Duodenal mucosa (tissue), 2 donors: Measurements from ENCODE around the gene MAGEA10.
"Not testable (repeated sequence)": the region's sequence is repeated elsewhere in the genome, so short reads cannot be mapped to it uniquely, and the experiment has no call there.

Source experiments
- H3K27ac ChIP-seq: one replicate; pipeline ENCODE4 v1.7.0; 2013; ENCODE audit warnings: low read depth, low read length
- H3K27me3 ChIP-seq, 2 donors: one replicate each; pipeline ENCODE4 v1.7.0; 2013; ENCODE audit warnings: low read length in 2 of 2, control low read depth in 1 of 2; ENCODE audit not compliant: insufficient read depth in 2 of 2, control insufficient read depth in 1 of 2
- H3K36me3 ChIP-seq, 2 donors: one replicate each; pipeline ENCODE4 v1.7.0; 2013; ENCODE audit warnings: low read length in 2 of 2, control low read depth in 1 of 2; ENCODE audit not compliant: insufficient read depth in 2 of 2, control insufficient read depth in 1 of 2
- H3K4me1 ChIP-seq, 2 donors: one replicate each; pipeline ENCODE4 v1.7.0; 2013; ENCODE audit warnings: low read length in 2 of 2, control low read depth in 1 of 2; ENCODE audit not compliant: insufficient read depth in 2 of 2, control insufficient read depth in 1 of 2
- H3K4me3 ChIP-seq, 2 donors: one replicate each; pipeline ENCODE4 v1.7.0; 2013; ENCODE audit warnings: low read length in 2 of 2, low read depth in 1 of 2
- H3K9ac ChIP-seq, 2 donors: one replicate each; pipeline ENCODE4 v1.7.0; 2013; ENCODE audit warnings: low read length in 2 of 2, low read depth in 1 of 2
- H3K9me3 ChIP-seq, 2 donors: one replicate each; pipeline ENCODE4 v1.7.0; 2013; ENCODE audit warnings: low read length in 2 of 2, control low read depth in 1 of 2; ENCODE audit not compliant: control insufficient read depth in 1 of 2

The MAGEA10 gene

DNA sequence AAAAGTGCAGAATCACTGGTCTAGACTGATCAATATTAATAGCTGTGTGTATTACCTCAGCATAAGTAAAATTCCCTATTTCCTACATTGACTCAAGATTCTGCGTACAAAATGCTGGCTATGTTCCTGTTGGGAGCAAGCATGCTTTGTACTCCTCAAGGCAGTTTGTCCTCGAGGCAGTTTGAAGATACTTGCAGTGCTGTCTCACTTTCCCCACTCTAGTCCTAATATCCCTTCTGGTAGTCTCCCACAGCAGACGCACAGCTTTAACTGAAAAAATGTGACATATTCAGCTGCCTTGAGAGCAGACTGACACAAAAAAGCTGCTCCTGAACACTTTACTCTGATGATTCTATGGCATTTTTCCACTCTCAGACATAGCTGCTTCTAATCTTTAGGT, 12.9 kb upstream of the MAGEA10 start:
- H3K9ac ChIP-seq, result no peak overlapping the region
- no peaks in the 10 kb centered on the region for H3K4me1 ChIP-seq
- no peak overlapping the region for H3K4me3 ChIP-seq
- H3K27me3 ChIP-seq, result no peaks in the 10 kb centered on the region
- no peaks in the 10 kb centered on the region for H3K9me3 ChIP-seq
- no peaks in the 10 kb centered on the region for H3K36me3 ChIP-seq
- no peak overlapping the region for H3K27ac ChIP-seq

DNA sequence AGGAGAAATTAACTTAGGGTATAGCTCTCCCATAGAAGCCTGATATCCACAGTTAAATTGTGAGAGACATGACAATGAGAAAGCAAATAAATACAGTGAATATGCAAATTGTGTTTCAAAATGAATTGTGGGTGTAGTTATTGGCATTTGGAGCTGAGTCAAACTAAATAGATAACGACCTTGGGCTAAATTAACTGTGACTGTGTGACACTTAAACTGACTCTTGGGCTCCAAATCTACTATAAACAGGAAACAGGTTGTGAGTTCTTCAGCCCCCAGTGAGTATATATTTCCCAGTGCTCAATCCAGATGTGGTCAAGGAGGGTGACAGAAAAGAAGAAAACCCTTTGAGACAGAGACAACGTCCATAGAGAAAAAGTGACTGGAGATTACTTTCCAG, 11.3 kb upstream of the MAGEA10 start:
- Histone ChIP-seq H3K9me3 (no peaks in the 10 kb centered on the region), H3K4me1 (no peaks in the 10 kb centered on the region), H3K27me3 (no peaks in the 10 kb centered on the region), H3K4me3 (no peak overlapping the region), H3K9ac (no peak overlapping the region), H3K27ac (no peak overlapping the region), H3K36me3 (no peaks in the 10 kb centered on the region)

DNA sequence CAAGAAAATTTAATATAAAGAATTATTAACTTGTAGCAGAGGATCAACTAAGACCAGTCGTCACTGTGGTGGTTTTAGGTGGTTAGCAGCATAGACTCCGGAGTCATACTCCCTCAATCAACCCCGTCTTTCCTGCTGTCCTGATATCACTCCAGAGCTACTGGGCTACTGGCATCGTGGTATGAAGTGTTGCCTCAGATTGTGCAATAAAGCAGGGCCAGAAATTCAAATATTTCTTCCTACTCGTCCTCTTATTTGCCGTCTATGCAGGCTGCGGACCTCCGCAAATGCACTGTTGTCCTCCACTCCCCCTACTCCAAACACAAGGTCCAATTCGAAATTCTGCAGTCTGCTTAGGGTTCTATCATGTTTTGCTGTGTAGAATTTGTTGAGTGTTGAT, 1.2 kb upstream of the MAGEA10 start:
- no peak overlapping the region for H3K9ac ChIP-seq
- H3K27ac ChIP-seq, result no peak overlapping the region
- H3K9me3 ChIP-seq, result no peaks in the 10 kb centered on the region
- no peak overlapping the region for H3K4me3 ChIP-seq
- no peaks in the 10 kb centered on the region for H3K27me3 ChIP-seq
- H3K36me3 ChIP-seq, result no peaks in the 10 kb centered on the region
- no peaks in the 10 kb centered on the region for H3K4me1 ChIP-seq

DNA sequence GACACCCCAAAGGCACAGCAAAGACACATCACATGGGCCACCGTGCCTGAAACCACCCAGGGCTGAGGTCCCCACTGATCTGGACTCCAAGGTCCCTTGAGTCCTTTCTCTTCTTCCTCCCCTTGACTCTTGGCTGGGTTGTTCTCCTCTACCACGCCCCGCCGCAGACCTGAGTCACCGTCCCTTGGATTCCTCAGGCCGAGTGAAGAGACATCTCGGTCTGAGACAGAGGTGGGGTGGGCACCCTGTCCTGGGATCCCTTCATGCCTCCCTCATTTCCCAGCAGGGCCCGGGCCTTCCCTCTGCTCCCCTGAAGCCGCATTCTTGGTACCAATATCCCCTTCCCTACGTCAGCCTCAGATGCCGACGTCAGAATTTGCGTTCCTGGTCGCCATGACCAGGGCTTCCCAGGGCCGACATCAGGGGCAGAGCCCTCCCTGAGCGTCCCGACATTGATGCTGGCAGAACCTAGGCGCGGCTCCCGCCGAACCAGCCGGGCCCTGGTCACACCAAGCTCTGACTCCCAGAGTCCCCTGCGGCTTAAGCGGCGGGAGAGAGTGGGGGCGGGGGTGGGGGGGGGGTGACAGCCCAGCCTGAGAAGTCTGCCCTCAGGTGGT, 498 bp downstream of the MAGEA10 start:
- Histone ChIP-seq H3K27me3 (no peaks in the 10 kb centered on the region), H3K9me3 (no peaks in the 10 kb centered on the region), H3K27ac (no peak overlapping the region), H3K9ac (no peak overlapping the region), H3K36me3 (no peaks in the 10 kb centered on the region), H3K4me3 (no peak overlapping the region), H3K4me1 (no peaks in the 10 kb centered on the region)

DNA sequence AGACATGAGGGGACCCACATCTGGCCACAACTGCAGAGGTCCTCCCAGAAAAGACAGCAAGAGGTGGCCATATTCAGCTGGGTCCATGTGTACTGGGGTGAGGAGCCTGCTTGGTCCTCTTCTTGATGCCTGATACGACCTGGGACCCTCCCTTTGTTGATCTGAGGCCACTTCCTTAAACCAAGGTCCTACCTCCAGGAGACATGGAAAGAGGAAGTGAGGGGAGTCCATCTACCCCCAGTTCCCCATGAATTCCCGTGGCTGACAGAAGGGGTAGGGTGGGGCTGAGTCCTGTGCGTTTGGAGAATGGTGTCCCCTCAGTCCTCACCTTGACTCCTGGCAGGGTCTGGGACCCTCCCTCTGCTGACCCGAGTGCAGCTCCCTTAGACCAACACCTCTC, 2.1 kb downstream of the MAGEA10 start:
- no peaks in the 10 kb centered on the region for H3K4me1 ChIP-seq
- H3K36me3 ChIP-seq, result no peaks in the 10 kb centered on the region
- no peak overlapping the region for H3K9ac ChIP-seq
- no peaks in the 10 kb centered on the region for H3K27me3 ChIP-seq
- no peaks in the 10 kb centered on the region for H3K9me3 ChIP-seq
- H3K27ac ChIP-seq, result no peak overlapping the region
- H3K4me3 ChIP-seq, result no peak overlapping the region

DNA sequence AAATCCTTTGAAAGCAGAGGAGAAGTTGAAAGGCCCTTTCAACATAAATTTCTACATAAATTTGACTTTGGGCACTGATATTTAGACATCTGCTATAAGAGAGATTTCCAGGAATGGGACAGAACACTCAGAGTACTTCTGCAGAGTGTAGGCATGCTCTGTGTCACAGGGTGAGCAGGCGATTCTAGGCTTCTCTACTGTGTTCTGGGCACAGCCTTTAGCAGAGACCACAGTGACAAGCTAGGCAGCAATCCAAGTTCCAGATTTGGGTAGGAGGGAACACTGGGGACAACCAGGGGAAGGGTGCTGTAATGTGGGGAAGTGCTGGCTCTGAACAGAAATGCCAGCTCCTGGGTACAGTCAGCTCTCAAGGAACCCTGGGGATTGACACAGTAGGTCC, 6.9 kb downstream of the MAGEA10 start:
- Histone ChIP-seq H3K4me3 (no peak overlapping the region), H3K27ac (no peak overlapping the region), H3K9me3 (no peaks in the 10 kb centered on the region), H3K36me3 (no peaks in the 10 kb centered on the region), H3K4me1 (no peaks in the 10 kb centered on the region), H3K27me3 (no peaks in the 10 kb centered on the region), H3K9ac (no peak overlapping the region)

DNA sequence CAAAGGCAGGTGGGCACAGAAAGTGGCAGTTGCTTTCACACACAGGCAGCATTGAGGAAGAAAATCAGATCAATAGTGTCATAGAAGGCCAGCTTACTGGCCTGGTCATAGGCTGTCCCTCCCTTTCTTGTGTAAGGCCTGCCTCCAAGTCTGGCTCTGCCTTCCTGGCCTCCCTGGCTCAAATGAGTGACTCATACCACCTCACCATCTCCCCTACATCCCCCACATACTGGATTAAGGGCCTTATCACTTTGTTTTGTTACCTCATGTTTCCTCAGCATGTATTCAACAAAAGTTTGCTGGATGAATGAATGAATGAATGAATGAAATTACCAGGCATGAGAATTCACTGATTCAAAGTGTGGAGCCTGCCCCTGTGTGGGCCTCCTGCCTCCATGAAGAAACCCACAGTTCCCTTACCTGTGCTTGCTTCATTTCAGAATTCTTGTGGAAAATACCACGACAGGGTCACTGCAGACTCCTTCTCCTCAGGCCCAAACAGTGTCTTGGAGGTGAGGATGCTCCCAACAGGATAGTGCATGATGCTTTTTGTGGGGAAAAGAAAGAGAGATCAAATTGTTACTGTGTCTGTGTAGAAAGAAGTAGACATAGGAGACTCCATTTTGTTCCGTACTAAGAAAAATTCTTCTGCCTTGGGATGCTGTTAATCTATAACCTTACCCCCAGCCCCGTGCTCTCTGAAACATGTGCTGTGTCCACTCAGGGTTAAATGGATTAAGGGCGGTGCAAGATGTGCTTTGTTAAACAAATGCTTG, 9.1 kb downstream of the MAGEA10 start:
- not testable (repeated sequence) for H3K9me3 ChIP-seq, H3K36me3 ChIP-seq, H3K4me1 ChIP-seq, H3K27me3 ChIP-seq, H3K4me3 ChIP-seq, H3K27ac ChIP-seq, H3K9ac ChIP-seq

DNA sequence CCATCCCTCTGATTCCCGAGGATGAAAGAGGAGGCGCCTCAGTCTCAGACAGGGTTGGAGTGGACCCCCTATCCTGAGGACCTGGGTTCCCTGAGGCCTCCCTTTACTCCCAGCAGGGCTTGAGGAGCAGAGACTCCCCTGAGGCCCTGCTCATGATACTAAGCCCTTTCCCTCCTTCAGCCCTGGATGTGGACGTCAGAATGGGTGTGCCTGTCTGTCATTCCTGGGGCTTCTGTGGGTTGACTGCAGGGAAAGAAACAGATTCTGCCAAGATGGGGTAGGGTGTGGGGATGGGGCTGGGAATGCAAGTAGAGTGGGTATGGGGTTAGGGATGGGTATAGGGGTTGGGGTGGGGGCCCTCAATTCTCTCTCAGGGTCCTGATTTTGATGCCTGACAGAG, 21.1 kb downstream of the MAGEA10 start:
- no peak overlapping the region for H3K9ac ChIP-seq
- no peaks in the 10 kb centered on the region for H3K36me3 ChIP-seq

DNA sequence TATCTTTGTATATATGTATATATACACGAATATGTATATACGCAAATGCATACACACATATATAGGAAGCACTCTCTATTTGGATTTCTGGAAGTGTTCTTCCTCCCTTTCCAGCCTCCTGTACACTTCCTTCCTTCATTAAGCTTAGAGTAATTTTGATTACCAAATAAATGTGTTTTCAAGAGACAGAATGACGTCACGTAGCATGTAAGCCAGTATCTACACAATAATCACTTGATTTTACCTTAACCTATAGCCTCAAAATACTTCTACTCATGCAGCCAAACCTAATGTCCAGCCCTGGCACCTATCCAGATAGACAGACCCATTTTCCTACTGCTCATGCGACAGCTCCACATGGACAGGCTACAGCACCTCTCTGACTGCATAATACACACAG, 29.9 kb downstream of the MAGEA10 start:
- Histone ChIP-seq H3K4me1 (no peaks in the 10 kb centered on the region), H3K9me3 (no peaks in the 10 kb centered on the region), H3K4me3 (no peak overlapping the region), H3K36me3 (no peaks in the 10 kb centered on the region), H3K9ac (no peak overlapping the region), H3K27ac (no peak overlapping the region), H3K27me3 (no peaks in the 10 kb centered on the region)

More for the DNA sequence above, 21.1 kb downstream of the MAGEA10 start:
- Histone ChIP-seq H3K27ac (no peak overlapping the region), H3K9me3 (no peaks in the 10 kb centered on the region), H3K4me3 (no peak overlapping the region), H3K4me1 (no peaks in the 10 kb centered on the region), H3K27me3 (no peaks in the 10 kb centered on the region)

DNA sequence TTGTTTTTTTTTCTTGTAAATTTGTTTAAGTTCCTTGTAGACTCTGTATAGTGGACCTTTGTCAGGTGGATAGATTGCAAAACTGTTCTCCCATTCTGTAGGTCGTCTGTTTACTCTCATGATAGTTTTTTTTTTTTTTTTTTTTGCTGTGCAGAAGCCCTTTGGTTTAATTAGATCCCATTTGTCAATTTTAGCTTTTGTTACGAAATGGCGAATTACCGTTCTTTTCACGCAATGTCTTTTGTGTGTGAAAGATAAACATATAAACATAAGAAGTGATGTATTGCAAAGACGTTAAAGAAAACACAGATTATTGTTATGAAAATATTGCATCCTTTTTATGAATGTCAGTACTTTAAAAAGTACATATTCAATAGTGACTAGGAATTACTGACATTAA, 34.5 kb downstream of the MAGEA10 start:
- Histone ChIP-seq H3K4me1 (no peaks in the 10 kb centered on the region), H3K4me3 (no peak overlapping the region), H3K9ac (no peak overlapping the region), H3K36me3 (no peaks in the 10 kb centered on the region), H3K27ac (no peak overlapping the region), H3K9me3 (no peaks in the 10 kb centered on the region), H3K27me3 (no peaks in the 10 kb centered on the region)
